ENCODE results near the gene DCDC2C.

DCDC2C gene

GRCh38 chr2:3674066-3674845 lies 29.1 kb upstream of the DCDC2C start:
- no peak for DNase-seq

- no peak for DNase-seq
These were observed 27.7 kb upstream of the DCDC2C start for GRCh38 chr2:3675687-3676086.

GRCh38 chr2:3677436-3677835 lies 25.9 kb upstream of the DCDC2C start:
- no peak for DNase-seq

- DNase-seq = no peak
These were observed 25.2 kb upstream of the DCDC2C start for GRCh38 chr2:3678212-3678611.

GRCh38 chr2:3679180-3679579 lies 24.2 kb upstream of the DCDC2C start:
- DNase-seq = no peak

- DNase-seq = no peak
These were observed 23.6 kb upstream of the DCDC2C start for GRCh38 chr2:3679616-3680393.

GRCh38 chr2:3680548-3681345 lies 22.6 kb upstream of the DCDC2C start:
- DNase-seq = no peak

- no peak for DNase-seq
These were observed 21.8 kb upstream of the DCDC2C start for GRCh38 chr2:3681625-3682024.

- no peak for DNase-seq
These were observed 20.6 kb upstream of the DCDC2C start for GRCh38 chr2:3682811-3683210.

- no peak for DNase-seq
These were observed 19.5 kb upstream of the DCDC2C start for GRCh38 chr2:3683748-3684454.

GRCh38 chr2:3689998-3690748 lies 13.2 kb upstream of the DCDC2C start:
- DNase-seq = no peak

- no peak for DNase-seq
These were observed 11.0 kb upstream of the DCDC2C start for GRCh38 chr2:3692375-3692774.

- no peak for DNase-seq
These were observed 6.8 kb upstream of the DCDC2C start for GRCh38 chr2:3696545-3696944.

GRCh38 chr2:3701071-3701470 lies 2.3 kb upstream of the DCDC2C start:
- no peak for DNase-seq

GRCh38 chr2:3703757-3704355 lies 481 bp downstream of the DCDC2C start:
- DNase-seq = no peak

GRCh38 chr2:3704692-3705091 lies 1.3 kb downstream of the DCDC2C start:
- no peak for DNase-seq

GRCh38 chr2:3705782-3706181 lies 2.4 kb downstream of the DCDC2C start:
- no peak for DNase-seq

GRCh38 chr2:3706892-3707291 lies 3.5 kb downstream of the DCDC2C start:
- no peak for DNase-seq

- no peak for DNase-seq
These were observed 5.2 kb downstream of the DCDC2C start for GRCh38 chr2:3708576-3708975.

GRCh38 chr2:3709225-3709624 lies 5.8 kb downstream of the DCDC2C start:
- no peak for DNase-seq

GRCh38 chr2:3712424-3712823 lies 9.0 kb downstream of the DCDC2C start:
- no peak for DNase-seq
